GM10266 (cell line): ENCODE data around the gene MT1E.

Experiments
- DNase-seq: peaks from one replicate; pipeline ENCODE4 v3.0.0; 2012; ENCODE audit errors: extremely low spot score
- TF ChIP-seq, protein P1 (sequence below): IDR thresholded peaks from 2 replicates; pipeline ENCODE4 v1.5.1; 2012; ENCODE audit warnings: mild to moderate bottlenecking, low read depth; ENCODE audit not compliant: control insufficient read depth, insufficient read depth; ENCODE audit errors: missing control alignments

MT1E gene

DNA sequence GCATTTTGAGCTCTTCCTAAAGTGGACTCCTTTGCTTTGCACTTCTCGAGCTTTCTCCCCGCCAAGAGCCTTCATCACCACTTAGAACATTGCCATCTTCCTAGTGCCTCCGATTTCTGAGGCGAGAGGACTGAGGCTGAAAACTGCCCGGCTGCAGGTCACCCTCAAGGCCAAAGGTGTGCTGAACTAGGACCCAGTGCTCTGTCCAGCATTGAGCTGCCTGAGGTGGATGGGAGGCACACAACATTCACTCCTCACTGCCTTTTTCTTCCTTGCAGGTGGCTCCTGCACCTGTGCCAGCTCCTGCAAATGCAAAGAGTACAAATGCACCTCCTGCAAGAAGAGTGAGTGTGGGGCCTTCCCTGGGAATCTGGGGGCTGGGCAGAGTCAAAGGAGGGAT is 18.3 kb downstream of the MT1E start:
- TF ChIP-seq, protein P1, sequence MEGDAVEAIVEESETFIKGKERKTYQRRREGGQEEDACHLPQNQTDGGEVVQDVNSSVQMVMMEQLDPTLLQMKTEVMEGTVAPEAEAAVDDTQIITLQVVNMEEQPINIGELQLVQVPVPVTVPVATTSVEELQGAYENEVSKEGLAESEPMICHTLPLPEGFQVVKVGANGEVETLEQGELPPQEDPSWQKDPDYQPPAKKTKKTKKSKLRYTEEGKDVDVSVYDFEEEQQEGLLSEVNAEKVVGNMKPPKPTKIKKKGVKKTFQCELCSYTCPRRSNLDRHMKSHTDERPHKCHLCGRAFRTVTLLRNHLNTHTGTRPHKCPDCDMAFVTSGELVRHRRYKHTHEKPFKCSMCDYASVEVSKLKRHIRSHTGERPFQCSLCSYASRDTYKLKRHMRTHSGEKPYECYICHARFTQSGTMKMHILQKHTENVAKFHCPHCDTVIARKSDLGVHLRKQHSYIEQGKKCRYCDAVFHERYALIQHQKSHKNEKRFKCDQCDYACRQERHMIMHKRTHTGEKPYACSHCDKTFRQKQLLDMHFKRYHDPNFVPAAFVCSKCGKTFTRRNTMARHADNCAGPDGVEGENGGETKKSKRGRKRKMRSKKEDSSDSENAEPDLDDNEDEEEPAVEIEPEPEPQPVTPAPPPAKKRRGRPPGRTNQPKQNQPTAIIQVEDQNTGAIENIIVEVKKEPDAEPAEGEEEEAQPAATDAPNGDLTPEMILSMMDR, result no peak
- DNase-seq, result no peak

DNA sequence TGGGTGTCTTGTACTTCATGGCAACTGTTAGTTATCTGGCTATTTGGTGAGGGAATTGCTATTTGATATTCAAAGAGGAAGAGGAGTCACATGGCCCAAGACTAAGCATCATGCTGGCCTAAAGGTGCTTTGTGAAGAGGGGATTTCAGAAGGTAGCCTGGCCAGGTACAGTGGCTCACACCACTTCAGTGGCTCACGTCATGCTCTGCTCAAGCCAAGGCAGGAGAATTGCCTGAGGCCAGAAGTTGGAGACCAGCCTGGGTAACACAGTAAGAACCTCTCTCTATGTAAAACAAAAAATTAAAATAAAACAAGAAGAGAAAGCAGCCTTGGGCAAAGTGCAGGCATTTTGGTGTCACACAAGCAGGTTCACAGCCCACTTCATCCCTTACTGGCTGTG is 19.7 kb downstream of the MT1E start:
- TF ChIP-seq, protein P1, result no peak
- no peak for DNase-seq

DNA sequence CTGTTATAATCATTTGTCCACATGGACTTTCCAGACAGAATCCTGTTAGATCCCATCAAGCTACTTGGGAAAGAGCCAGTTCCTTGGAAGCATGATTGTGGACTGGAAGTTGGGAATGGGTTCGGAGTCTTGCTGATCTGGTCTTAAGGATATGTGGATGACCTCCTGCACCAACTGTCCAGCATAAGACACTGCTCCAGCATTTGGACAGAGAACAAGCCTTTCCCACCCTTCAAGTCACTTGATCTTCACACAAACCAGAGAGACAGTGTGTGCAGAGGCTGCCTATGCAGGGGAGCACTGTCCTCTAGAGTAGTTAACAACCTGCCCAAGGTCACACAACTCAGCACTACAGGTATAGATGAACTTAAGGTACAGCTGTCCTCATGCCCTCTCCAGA is 20.3 kb downstream of the MT1E start:
- no peak for DNase-seq
- TF ChIP-seq, protein P1, result no peak

DNA sequence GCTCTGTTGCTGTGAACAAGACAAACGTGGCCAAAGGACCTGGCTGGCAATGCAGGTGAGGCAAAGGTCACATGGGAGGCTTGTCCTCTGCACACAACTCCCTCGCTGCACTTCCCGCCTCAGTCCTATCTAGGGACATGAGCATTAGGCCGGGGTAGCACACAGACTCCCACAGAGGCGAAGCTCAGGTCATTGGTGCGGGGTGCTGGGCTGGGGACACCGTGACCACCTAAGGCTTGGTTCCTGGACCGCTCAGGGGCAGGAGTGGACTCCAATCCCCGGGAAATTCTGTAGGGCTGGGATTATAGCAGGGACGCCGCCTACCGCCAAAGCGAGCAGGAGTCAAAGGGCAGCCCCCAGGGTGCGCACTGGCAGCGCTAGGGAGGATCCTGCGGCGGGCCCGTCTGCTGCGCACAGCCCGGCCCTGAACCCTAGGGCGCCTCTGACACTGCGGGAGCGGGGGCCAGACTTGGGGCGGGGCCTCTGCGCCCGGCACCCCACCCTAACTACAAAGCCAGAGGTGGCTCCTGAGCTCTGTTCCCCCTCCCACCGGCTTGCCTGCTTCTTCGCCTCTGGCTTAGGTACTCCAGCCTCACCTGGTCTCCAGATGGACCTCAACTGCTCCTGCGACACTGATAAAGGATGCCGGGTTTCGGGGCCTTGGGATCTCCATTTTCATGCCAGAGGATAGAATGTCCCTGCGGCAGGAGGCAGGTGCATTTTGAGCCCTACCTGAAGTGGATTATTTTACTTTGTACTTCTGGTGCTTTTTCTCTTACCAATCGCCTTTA is 22.3 kb downstream of the MT1E start:
- no peak for DNase-seq
- TF ChIP-seq, protein P1, result no peak

DNA sequence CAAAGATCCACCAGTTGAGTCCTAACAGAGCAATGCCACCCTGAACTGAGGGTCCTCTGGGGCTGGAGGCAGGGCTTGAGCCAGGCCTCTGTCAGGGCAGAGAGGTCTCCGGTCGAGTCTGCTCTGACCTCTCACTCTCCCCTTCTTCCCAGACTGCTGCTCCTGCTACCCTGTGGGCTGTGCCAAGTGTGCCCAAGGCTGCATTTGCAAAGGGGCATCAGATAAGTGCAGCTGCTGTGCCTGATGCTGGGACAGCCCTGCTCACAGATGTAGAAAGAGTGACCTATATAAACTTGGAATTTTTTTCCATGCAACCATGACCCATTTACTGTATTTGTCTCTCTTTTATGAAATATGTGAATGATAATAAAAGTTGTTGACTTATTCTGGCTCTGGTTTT is 23.7 kb downstream of the MT1E start:
- TF ChIP-seq, protein P1, result no peak
- DNase-seq, result no peak

DNA sequence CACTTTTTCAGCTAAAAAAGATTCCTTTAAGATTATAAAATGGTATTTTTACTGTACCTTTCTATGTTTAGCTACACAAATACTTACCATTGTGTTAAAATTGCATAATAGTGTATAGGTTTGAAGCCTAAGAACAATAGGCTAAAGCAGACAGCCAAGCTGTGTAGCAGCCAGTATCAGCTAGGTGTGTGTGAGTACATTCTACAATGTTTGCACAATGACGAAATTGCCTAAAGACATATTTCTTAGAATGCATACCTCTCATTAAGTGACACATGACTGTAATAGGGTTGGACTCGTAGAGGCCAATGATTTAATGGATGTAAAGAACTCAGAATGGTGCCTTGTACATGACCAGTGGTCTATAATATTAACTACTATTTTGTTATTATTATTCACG is 24.2 kb downstream of the MT1E start:
- TF ChIP-seq, protein P1, result no peak
- no peak for DNase-seq

DNA sequence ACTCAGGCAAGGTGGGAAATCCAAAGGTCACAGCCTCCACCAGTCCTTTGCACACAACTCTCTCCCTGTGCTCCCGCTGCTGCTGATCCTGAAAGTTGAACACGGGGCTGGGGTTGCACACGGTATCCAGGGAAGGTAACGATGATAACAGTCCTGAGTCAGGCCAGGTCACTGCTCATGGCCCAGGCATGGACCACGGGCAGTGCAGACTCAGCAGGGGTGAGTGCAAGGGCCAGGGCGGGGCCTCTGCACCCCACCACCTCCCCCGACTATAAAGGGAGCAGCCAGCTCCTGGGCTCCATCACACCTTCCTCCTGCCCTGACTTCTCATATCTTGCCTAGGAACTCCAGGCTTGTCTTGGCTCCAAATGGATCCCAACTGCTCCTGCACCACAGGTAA is 26.0 kb downstream of the MT1E start, which contains the start of gene MT1B:
Gene MT1B, plus strand, starts transcription at position 301 of the 400 bp plus-strand sequence. Its CDS starts 68 bp downstream, at position 369.
- TF ChIP-seq, protein P1, result no peak

More for the DNA sequence above, 26.0 kb downstream of the MT1E start, which contains the start of gene MT1B:
- no peak for DNase-seq
